Skeletal muscle cell (primary cell): ENCODE measurements around the gene WDR41.
A peak's percentile ranks its signal among the peaks of the same experiment; 100 is the strongest.
"Not testable (repeated sequence)": the region's sequence is repeated elsewhere in the genome, so short reads cannot be mapped to it uniquely, and the experiment has no call there.

Source experiments
- DNase-seq: peaks from one replicate; pipeline ENCODE4 v3.0.0-alpha.2; 2010; ENCODE audit warnings: low read depth
- H3K4me3 ChIP-seq: 2 replicates; pipeline ENCODE4 v1.5.1; 2011; ENCODE audit warnings: low read depth, mild to moderate bottlenecking, control low read depth, low read length, moderate library complexity

WDR41 gene

DNA sequence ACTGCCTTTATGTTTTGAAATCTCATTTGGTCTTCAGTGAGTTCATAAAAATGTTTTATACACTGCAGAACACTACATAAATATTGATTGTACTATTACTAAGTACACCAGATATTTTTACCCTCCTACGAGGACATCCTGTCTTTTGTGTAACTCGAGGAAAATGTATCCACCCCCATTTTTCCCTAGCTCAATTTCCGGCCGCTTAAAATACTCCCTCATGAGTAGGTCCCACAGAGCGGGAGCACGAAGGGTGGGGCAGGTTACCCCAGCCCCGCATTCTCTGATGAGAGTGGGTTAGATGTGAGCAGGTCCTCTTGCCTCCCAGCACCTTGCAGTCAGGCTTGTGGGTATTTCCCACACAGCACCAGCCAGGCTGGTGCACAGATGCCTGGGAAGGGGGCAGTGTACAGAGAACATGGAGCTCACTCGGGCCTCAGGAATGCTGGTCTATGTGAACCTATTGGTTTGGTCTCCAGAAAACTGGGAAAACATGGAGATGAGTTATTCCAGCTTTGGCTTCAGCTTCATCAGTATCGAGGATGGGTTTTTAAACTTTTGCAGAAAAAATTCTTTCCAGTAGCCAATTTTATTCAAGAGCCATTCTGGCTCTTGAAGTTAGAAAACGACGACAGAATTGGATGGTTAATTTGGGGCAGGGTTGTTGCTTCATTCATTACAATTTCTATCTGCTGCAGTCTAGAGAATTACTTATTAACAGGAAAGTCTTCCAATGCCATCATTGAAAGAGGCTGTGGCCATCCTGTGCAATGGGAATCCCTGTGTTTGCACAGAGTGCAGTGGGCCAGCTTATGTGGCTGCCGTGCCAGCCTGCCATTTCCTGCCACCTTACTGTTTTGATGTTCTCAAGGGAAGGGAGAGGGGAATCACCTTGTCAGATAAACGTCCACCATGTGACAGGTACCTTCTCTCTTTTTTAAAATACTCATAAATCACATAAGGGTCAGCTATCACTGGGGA, 73.2 kb downstream of the WDR41 start:
- DNase-seq: peak; percentile 43
- no peak overlapping the region for H3K4me3 ChIP-seq

DNA sequence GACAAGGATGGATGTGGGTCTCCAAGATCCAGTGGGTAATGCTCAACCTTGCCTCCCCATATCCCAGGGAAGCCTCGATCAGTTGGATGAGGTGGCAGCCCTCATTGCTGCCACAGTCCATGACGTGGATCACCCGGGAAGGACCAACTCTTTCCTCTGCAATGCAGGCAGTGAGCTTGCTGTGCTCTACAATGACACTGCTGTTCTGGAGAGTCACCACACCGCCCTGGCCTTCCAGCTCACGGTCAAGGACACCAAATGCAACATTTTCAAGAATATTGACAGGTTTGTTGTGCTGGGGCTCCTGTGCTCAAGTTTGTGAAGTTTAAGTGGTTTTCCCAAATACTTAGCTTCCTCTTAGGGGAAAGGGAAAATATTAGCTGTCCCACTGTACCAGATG, 74.0 kb downstream of the WDR41 start:
- H3K4me3 ChIP-seq: no peak overlapping the region
- DNase-seq: no peak

DNA sequence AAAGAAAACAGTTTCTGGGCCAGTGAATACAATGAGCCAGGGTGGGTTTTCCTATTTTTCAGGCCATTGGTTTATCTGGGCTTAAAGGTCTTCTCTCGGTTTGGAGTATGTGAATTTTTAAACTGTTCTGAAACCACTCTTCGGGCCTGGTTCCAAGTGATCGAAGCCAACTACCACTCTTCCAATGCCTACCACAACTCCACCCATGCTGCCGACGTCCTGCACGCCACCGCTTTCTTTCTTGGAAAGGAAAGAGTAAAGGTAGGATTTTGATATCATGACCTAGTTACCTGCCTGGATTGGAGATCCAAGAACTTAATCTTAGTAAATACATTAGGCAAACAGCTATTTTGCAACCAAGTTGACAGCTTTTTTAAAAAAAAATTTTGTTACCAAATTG, 79.1 kb downstream of the WDR41 start:
- DNase-seq: no peak
- H3K4me3 ChIP-seq: no peak overlapping the region

DNA sequence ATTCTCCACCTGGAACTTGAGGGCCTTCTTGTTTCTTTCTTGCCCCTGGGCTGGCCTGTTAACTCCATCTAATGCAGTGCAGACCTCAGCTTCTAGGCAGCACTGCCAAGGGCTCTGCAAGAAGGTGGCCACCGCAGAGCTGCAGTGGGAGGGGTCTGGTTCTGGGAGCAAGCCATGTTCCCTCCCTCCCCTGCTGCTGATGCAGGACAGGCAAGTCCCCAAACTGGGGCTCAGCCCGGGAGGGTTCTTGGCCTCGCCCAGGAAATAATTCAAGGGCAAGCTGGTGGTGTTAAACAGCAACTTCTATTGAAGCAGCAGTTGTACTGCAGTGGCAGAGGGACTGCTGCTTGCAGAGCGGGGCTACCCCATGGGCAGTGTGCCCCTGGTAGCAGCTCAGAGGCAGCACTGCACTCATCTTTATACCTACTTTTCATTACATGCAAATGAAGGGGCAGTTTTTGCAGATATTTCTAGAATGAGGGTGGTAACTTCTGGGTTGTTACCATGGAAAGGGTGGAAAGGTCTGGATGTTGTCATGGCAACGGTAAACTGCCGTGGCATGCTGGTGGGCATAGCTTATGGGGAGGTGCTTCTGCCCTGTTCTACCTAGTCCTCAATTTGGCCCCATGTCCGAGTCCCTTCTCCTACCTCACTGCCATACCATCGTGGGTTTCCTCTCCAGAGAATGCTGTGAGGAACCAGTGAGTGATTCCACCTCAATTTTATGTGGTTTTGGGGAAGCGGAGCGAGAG, 82.1 kb downstream of the WDR41 start:
- no peak for DNase-seq
- H3K4me3 ChIP-seq: no peak overlapping the region

DNA sequence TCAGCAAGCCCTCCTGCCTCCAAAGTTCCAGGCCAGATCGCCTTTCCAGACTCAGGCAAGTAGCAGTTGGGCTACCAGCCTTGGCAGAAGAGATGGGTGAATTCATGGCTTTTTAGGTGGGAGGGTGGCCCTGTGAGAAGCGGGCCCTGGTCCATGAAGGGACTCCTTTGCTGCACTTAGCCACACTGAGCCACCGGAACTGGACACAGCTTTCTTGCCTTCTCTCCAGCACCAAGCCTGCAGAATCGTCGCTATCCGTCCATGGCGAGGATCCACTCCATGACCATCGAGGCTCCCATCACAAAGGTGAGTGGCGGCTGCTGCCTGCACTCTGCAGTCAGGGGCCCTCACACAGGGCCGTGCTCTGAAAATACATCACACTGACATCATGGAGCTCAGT, 85.0 kb downstream of the WDR41 start:
- H3K4me3 ChIP-seq: no peak overlapping the region
- no peak for DNase-seq

DNA sequence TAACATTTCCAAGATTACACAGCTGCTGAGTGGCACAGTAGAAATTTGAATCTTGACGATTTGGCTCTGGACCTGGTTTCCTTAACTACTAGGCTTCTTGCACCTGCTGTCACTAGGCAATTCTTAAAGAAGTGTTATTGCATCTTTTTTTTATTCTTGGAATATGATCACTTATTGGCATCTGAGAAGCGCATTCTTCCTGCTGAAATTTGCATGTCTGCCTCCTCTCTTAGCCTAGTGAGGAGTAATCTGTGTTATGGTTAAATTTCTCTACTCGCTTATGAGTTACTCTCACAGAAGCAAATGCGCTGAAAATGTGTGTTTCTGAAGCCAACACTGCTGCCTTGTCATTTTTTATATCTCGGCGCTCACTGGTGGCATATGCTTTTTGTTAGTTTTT, 89.3 kb downstream of the WDR41 start:
- H3K4me3 ChIP-seq: no peak overlapping the region
- no peak for DNase-seq

DNA sequence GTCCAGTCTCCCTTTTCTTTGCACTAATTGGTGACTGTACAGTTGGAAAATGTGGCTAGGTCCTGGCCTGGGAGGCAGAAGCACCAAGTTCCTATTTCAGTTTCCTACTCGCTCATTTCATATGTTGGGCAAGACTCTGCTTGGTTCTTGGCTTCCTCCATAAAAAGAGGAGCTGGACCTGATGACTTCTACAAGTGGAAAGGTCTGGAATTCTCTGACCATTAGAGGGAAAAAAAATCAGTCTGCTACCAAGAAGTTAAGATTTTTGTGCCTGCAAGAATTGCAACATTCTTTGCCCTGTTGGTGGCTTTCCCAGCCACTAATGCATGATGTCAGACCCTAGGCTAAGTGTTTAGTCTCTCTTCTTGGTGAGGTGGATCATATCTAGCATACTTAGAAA, 91.5 kb downstream of the WDR41 start:
- no peak for DNase-seq
- H3K4me3 ChIP-seq: no peak overlapping the region

DNA sequence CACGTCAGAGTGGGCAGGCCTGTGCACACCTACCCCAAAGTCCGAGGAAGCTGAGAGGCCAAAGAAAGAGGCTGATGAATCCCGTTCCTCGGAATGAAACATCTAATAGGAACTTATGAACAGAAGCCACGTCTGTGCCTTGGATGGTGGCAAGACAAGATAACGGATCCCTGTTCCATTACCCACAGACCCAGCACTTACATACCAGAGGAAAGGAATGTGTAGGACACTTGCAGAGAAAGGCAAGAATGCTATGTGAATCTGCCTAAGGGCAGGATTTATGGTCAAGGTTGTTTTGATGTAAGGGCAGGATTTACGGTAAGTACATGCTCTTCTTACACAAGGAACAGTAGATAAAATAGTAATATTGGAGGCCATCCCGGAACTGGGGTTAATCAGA, 93.2 kb downstream of the WDR41 start:
- H3K4me3 ChIP-seq: no peak overlapping the region
- DNase-seq: no peak

DNA sequence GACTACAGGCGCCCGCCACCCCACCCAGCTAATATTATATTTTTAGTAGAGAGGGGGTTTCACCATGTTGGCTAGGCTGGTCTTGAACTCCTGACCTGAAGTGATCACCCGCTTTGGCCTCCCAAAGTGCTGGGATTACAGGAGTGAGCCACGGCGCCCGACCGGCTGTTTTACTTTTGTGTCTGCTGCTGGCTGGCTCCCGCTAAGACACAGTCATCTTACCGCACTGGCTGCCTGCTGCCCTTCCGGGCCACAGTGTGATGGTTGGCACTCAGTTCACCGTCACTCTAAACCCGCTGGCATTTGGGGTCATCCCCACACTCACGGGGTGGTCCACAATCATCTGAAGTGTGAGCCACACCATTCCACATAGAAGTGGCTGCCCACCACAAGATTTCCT, 93.7 kb downstream of the WDR41 start:
- no peak overlapping the region for H3K4me3 ChIP-seq
- DNase-seq: no peak

DNA sequence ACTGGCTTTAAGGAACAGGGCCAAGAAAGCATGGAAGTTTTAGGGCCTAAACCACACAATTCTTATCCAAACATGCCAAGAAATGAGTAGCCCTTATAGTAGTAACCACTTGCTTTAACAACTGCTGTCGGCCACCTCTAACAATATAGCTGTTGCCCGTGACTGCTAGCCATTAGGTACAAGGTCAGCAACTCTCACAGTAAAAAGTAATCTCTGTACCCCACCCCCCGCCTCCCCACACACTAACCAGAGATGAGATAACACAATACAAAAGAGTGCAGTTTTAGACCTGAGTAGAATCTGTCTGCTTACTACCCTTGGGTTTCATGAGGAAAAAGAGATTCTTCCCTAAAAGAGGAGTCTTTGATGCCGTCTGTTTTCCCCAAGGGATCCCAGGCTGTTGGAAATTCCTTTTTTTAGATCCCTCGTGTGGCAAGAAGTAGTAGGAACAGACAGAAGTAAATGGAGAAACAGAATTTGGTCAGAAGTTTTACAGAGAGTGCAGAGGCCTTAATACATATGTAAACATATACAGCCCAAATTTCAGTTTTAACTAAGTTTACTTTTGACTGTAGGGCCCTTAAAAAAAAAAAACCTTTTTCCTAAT, 94.3 kb downstream of the WDR41 start:
- DNase-seq: no peak

DNA sequence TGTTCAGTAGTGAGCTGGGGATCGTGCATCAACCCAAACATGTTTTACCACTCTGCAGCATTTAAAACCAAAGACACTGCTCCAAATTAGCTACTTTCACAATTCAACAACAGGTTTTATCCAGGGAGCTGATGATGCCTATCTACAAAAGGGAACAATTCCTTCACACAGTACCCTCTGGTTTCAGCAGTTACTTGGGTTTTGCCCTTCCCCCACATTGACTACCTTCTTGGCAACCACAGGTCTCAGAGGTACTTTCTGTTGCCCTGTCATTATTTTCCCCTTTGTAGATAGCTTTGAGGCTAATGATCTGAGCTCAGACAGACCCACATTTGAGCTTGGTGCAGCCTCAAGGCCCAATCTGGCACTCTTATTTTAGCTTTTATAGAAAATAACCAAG, 96.1 kb downstream of the WDR41 start:
- no peak overlapping the region for H3K4me3 ChIP-seq
- DNase-seq: no peak

More for the DNA sequence above, 94.3 kb downstream of the WDR41 start:
- H3K4me3 ChIP-seq: no peak overlapping the region

DNA sequence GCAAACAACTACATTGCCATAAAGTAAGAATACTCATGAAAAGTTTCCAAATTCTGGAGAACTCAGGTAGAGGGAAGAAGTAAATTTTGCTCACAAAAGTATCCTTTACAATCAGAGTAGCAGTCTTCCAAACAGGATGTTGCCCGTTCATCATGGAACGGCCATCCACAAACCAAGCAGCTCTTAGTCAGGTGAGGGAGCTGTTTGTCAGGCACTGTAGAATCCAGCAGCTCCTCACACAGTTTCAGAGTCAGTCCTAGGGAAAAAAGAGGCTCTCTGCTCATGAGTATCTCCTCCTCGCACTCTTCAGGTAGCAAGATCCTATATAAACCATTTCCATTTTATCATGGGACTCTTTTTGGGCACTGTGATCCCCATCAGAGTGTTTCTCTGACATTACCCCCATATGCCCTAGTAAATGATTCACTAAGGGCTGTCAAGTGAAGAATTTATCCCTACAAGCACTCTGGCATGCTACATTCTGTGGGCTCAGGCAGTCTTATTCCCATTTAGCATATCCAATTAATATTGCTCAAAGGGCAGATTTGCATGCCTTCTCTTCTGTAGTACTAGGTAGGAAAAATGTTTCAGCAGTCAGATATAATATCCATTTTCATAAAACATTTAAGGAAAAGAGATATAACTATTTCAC, 97.9 kb downstream of the WDR41 start:
- no peak overlapping the region for H3K4me3 ChIP-seq
- no peak for DNase-seq

DNA sequence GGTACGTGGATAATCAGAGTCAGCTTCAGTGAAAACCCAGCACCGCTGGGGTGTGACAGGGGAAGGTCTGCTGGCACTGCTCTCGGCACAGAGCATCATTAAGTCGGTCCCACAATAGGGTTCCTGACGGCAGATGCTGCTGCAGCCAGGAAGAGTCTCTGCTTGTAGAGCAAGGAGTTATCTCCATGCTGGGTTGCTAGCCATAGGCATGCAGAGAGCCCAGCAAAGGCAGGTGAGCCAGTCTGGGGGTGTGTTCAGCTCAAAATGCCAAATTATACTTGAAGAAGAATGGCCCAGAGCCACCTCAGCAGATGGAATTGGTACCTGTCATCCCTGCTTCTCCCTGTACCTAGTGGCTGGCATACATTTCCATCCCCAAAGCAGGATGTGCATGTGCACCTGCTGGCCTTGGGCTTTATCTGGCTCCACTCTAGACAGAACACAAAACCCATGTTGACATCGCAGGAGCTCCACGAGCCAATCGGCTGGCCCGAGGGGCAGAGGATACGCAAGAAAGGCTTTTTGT, 100.8 kb downstream of the WDR41 start:
- H3K4me3 ChIP-seq: no peak overlapping the region

DNA sequence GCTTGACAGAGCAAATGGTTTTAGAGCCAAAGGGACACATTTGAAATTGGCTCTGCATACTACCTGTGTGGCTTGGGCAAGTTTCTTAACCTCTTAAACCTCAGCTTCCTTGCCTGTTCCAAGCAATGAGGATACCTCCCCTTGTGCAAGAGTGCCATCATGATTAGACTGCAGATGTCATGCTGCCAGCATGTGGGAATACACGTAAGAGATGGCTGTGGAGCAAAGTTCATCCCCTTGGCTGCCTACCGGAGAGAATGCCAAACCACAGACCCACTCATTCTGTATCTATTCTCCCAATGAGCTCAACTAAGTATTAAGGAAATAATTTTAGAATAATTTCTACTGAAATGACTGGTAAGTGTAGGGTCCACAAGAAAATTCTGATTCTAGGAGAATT, 101.3 kb downstream of the WDR41 start:
- peak; percentile 83 for DNase-seq
- H3K4me3 ChIP-seq: no peak overlapping the region

More for the DNA sequence above, 100.8 kb downstream of the WDR41 start:
- DNase-seq: no peak

DNA sequence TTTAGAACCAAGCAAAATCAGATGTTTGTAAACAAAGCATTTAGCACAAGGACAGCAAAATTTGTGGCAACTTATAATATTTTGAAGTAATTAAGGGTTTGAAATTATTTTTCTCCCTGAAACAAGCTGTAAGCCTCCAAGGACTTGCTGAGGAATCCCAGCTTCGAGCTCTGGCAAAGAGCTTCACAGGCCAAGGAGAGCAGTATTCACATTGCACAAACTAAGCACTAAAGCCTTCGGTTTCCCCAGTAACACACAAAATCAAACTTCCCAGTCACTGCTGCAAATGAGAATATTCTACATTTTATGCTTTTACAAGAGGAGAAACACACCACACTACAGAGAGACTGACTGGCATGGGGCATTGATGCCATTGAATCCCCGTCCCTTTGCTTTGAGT, 101.9 kb downstream of the WDR41 start:
- DNase-seq: peak; percentile 20
- H3K4me3 ChIP-seq: no peak overlapping the region

DNA sequence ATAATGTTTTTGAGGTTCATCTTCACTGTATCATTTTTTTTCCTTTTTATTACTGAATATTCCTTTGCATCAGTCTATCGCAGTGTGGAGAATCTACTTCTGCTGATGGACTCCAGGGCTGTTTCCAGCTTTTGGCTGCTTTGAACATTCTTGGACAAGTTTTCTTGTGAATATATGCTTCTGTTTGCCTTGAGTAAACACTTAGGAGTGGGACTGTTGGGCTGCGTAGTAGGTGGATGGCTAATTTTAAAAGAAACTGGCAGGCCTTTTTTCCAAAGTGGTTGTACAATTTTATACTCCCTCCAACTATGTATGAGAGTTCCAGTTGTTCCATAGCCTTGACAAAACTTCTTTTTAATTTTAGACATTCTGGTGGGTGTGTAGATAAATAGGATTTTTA, 102.4 kb downstream of the WDR41 start:
- H3K4me3 ChIP-seq: no peak overlapping the region
- DNase-seq: no peak

DNA sequence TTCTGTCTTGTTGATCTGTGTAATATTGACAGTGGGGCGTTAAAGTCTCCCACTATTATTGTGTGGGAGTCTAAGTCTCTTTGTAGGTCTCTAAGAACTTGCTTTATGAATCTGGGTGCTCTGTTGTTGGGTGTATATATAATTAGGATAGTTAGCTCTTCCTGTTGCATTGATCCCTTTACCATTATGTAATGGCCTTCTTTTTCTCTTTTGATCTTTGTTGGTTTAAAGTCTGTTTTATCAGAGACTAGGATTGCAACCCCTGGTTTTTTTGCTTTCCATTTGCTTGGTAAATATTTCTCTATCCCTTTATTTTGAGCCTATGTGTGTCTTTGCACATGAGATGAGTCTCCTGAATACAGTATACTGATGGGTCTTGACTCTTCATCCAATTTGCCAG, 105.8 kb downstream of the WDR41 start:
- H3K4me3 ChIP-seq, DNase-seq: not testable (repeated sequence)

DNA sequence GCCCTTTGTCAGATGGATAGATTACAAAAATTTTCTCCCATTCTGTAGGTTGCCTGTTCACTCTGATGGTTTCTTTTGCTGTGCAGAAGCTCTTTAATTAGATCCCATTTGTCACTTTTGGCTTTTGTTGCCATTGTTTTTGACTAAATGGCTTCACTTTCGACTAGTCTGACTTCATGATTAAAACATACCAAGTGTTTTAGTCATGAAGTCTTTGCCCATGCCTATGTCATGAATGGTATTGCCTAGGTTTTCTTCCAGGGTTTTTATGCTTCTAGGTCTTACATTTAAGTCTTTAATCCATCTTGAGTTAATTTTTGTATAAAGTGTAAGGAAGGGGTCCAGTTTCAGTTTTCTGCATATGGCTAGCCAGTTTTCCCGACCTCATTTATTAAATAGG, 108.8 kb downstream of the WDR41 start:
- not testable (repeated sequence) for DNase-seq, H3K4me3 ChIP-seq
